ENCODE measurements around the gene FOXD1.
A peak's percentile ranks its signal among the peaks of the same experiment; 100 is the strongest.

FOXD1 gene

GRCh38 chr5:73448463-73449136 lies at the start of gene FOXD1:
Gene FOXD1 (minus strand): TSS chr5:73448777. CDS start chr5:73448362, 415 bp downstream.
- Histone ChIP-seq H3K4me1 (ENCODE audit: control insufficient read depth in 2 of 2, insufficient read depth in 2 of 2, low read length in 2 of 2) (peaks cover 6 to 17% of the 10 kb centered on the region in 2 donors), H3K27ac (ENCODE audit: low read depth in 2 of 2, low read length in 2 of 2) (no peak within 1 kb of the TSS), H3K27me3 (ENCODE audit: control insufficient read depth in 2 of 2, insufficient read depth in 2 of 2, low read length in 2 of 2) (peaks cover 78 to 82% of the 10 kb centered on the region in 2 donors), H3K9ac (ENCODE audit: low read depth in 1 of 2, low read length in 2 of 2) (peak within 1 kb of the TSS in 1 of 2 donors; percentile 24), H3K4me3 (ENCODE audit: low read length in 2 of 2) (peak within 1 kb of the TSS; percentile 58 to 68), H3K9me3 (ENCODE audit: control insufficient read depth in 2 of 2, low read length in 2 of 2) (no peaks in the 10 kb centered on the region), H3K36me3 (ENCODE audit: control insufficient read depth in 2 of 2, insufficient read depth in 2 of 2, low read length in 2 of 2) (no peaks in the 10 kb centered on the region)

DNA sequence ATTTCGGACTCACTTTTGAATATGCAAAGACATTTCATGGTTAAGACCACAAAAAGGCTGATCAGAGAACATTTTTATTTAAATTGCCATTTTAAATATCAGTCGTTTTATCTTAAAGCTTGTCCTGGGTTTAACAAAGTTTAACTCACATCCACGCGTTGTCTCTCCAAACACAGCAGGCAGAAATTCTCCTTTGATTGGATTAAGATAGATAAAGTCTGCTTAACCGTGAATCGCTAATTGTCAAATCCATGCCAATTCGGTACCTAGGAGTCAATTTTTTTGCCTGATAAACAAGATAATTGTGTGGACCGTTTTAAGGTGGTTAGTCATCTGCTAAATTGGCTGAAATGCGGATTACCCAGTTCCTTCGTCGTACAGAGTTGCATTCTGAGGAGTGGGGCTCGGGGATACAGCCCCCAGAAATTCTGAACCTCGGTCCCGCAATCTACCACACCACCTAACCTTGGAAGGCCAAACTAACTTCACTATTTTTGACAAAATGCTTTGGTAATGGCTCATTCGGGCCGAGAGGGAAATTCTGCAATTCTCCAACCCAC lies 49.0 kb upstream of the FOXD1 start:
- Histone ChIP-seq H3K9ac (ENCODE audit: low read depth in 1 of 2, low read length in 2 of 2) (peak overlapping the region; percentile 98 to 99), H3K27ac (ENCODE audit: low read depth in 2 of 2, low read length in 2 of 2) (peak overlapping the region; percentile 91 to 92), H3K27me3 (ENCODE audit: control insufficient read depth in 2 of 2, insufficient read depth in 2 of 2, low read length in 2 of 2) (peaks cover 0 to 3% of the 10 kb centered on the region in 2 donors), H3K36me3 (ENCODE audit: control insufficient read depth in 2 of 2, insufficient read depth in 2 of 2, low read length in 2 of 2) (peaks cover 11 to 13% of the 10 kb centered on the region in 2 donors), H3K4me3 (ENCODE audit: low read length in 2 of 2) (peak overlapping the region; percentile 92 to 97), H3K9me3 (ENCODE audit: control insufficient read depth in 2 of 2, low read length in 2 of 2) (no peaks in the 10 kb centered on the region), H3K4me1 (ENCODE audit: control insufficient read depth in 2 of 2, insufficient read depth in 2 of 2, low read length in 2 of 2) (peaks cover 21 to 34% of the 10 kb centered on the region in 2 donors)

DNA sequence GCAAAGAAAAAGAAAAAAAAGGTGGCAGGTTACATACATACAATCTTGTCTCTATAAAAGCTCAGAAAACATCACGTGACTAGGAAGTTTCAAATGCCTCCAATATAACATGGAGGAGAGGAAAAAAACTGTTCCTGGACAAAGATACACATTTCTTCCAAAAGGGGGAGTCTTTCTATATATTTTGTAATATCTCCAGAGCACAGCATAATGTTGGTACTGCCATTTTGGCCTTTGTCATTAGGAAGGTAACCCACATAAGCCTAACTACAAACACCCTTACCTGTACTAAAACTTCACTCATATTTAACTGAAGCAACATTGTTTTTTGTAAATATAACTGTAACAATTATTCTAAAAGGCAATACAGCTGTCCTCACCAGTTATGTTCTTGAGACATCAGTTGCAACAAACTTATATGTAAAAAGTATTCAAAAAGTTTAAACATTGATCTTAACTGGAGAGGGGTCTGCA lies 48.4 kb upstream of the FOXD1 start:
- H3K27me3 ChIP-seq (ENCODE audit: control insufficient read depth in 2 of 2, insufficient read depth in 2 of 2, low read length in 2 of 2), result peaks cover 3 to 5% of the 10 kb centered on the region in 2 donors
- no peak overlapping the region for H3K27ac ChIP-seq (ENCODE audit: low read depth in 2 of 2, low read length in 2 of 2)
- no peaks in the 10 kb centered on the region for H3K9me3 ChIP-seq (ENCODE audit: control insufficient read depth in 2 of 2, low read length in 2 of 2)
- peaks cover 7 to 8% of the 10 kb centered on the region in 2 donors for H3K36me3 ChIP-seq (ENCODE audit: control insufficient read depth in 2 of 2, insufficient read depth in 2 of 2, low read length in 2 of 2)
- peaks cover 21 to 34% of the 10 kb centered on the region in 2 donors for H3K4me1 ChIP-seq (ENCODE audit: control insufficient read depth in 2 of 2, insufficient read depth in 2 of 2, low read length in 2 of 2)
- no peak overlapping the region for H3K9ac ChIP-seq (ENCODE audit: low read depth in 1 of 2, low read length in 2 of 2)
- H3K4me3 ChIP-seq (ENCODE audit: low read length in 2 of 2), result peak overlapping the region; percentile 92 to 97

GRCh38 chr5:73495772-73496335 lies 47.3 kb upstream of the FOXD1 start:
- Histone ChIP-seq H3K4me3 (ENCODE audit: low read length in 2 of 2) (no peak overlapping the region), H3K9ac (ENCODE audit: low read depth in 1 of 2, low read length in 2 of 2) (no peak overlapping the region), H3K4me1 (ENCODE audit: control insufficient read depth in 2 of 2, insufficient read depth in 2 of 2, low read length in 2 of 2) (peaks cover 19 to 27% of the 10 kb centered on the region in 2 donors), H3K9me3 (ENCODE audit: control insufficient read depth in 2 of 2, low read length in 2 of 2) (no peaks in the 10 kb centered on the region), H3K36me3 (ENCODE audit: control insufficient read depth in 2 of 2, insufficient read depth in 2 of 2, low read length in 2 of 2) (peaks cover 0 to under 1% of the 10 kb centered on the region in 2 donors), H3K27me3 (ENCODE audit: control insufficient read depth in 2 of 2, insufficient read depth in 2 of 2, low read length in 2 of 2) (peaks cover 3 to 5% of the 10 kb centered on the region in 2 donors), H3K27ac (ENCODE audit: low read depth in 2 of 2, low read length in 2 of 2) (peak overlapping the region in 1 of 2 donors; percentile 17)

- Histone ChIP-seq H3K9ac (ENCODE audit: low read depth in 1 of 2, low read length in 2 of 2) (no peak overlapping the region), H3K36me3 (ENCODE audit: control insufficient read depth in 2 of 2, insufficient read depth in 2 of 2, low read length in 2 of 2) (no peaks in the 10 kb centered on the region), H3K27ac (ENCODE audit: low read depth in 2 of 2, low read length in 2 of 2) (no peak overlapping the region), H3K9me3 (ENCODE audit: control insufficient read depth in 2 of 2, low read length in 2 of 2) (no peaks in the 10 kb centered on the region), H3K4me3 (ENCODE audit: low read length in 2 of 2) (no peak overlapping the region), H3K27me3 (ENCODE audit: control insufficient read depth in 2 of 2, insufficient read depth in 2 of 2, low read length in 2 of 2) (peaks cover 3 to 5% of the 10 kb centered on the region in 2 donors), H3K4me1 (ENCODE audit: control insufficient read depth in 2 of 2, insufficient read depth in 2 of 2, low read length in 2 of 2) (peaks cover 12 to 23% of the 10 kb centered on the region in 2 donors)
Observed at GRCh38 chr5:73494721-73495120, 46.1 kb upstream of the FOXD1 start.

DNA sequence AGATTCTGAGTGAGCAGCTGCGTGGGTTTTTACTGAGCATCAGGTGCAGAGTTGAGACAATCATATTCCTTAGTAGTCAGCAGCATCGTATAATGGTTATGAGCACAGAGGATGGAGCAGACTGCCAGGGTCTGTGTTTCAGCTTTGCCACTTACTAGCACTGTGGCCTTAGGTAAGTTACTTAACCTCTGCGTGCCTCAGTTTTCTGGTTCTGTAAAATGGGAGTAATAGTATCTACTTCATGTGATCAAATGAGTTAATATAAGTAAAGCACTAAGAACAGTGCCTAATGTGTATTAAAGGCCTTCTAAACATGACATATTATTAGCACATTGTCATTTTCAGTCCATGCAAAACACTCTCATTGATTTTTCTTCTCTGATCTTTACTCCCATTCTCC lies 44.8 kb upstream of the FOXD1 start:
- no peak overlapping the region for H3K4me3 ChIP-seq (ENCODE audit: low read length in 2 of 2)
- H3K36me3 ChIP-seq (ENCODE audit: control insufficient read depth in 2 of 2, insufficient read depth in 2 of 2, low read length in 2 of 2), result no peaks in the 10 kb centered on the region
- no peaks in the 10 kb centered on the region for H3K9me3 ChIP-seq (ENCODE audit: control insufficient read depth in 2 of 2, low read length in 2 of 2)
- H3K9ac ChIP-seq (ENCODE audit: low read depth in 1 of 2, low read length in 2 of 2), result no peak overlapping the region
- H3K27me3 ChIP-seq (ENCODE audit: control insufficient read depth in 2 of 2, insufficient read depth in 2 of 2, low read length in 2 of 2), result peaks cover 3 to 5% of the 10 kb centered on the region in 2 donors
- H3K4me1 ChIP-seq (ENCODE audit: control insufficient read depth in 2 of 2, insufficient read depth in 2 of 2, low read length in 2 of 2), result peaks cover 7 to 18% of the 10 kb centered on the region in 2 donors
- H3K27ac ChIP-seq (ENCODE audit: low read depth in 2 of 2, low read length in 2 of 2), result no peak overlapping the region

GRCh38 chr5:73491155-73491554 lies 42.6 kb upstream of the FOXD1 start:
- Histone ChIP-seq H3K4me3 (ENCODE audit: low read length in 2 of 2) (no peak overlapping the region), H3K9ac (ENCODE audit: low read depth in 1 of 2, low read length in 2 of 2) (no peak overlapping the region), H3K9me3 (ENCODE audit: control insufficient read depth in 2 of 2, low read length in 2 of 2) (no peaks in the 10 kb centered on the region), H3K27me3 (ENCODE audit: control insufficient read depth in 2 of 2, insufficient read depth in 2 of 2, low read length in 2 of 2) (peaks cover 3 to 11% of the 10 kb centered on the region in 2 donors), H3K36me3 (ENCODE audit: control insufficient read depth in 2 of 2, insufficient read depth in 2 of 2, low read length in 2 of 2) (no peaks in the 10 kb centered on the region), H3K4me1 (ENCODE audit: control insufficient read depth in 2 of 2, insufficient read depth in 2 of 2, low read length in 2 of 2) (peaks cover under 1 to 5% of the 10 kb centered on the region in 2 donors), H3K27ac (ENCODE audit: low read depth in 2 of 2, low read length in 2 of 2) (no peak overlapping the region)

GRCh38 chr5:73490088-73490487 lies 41.5 kb upstream of the FOXD1 start:
- Histone ChIP-seq H3K36me3 (ENCODE audit: control insufficient read depth in 2 of 2, insufficient read depth in 2 of 2, low read length in 2 of 2) (no peaks in the 10 kb centered on the region), H3K9ac (ENCODE audit: low read depth in 1 of 2, low read length in 2 of 2) (no peak overlapping the region), H3K9me3 (ENCODE audit: control insufficient read depth in 2 of 2, low read length in 2 of 2) (no peaks in the 10 kb centered on the region), H3K4me1 (ENCODE audit: control insufficient read depth in 2 of 2, insufficient read depth in 2 of 2, low read length in 2 of 2) (no peaks in the 10 kb centered on the region), H3K4me3 (ENCODE audit: low read length in 2 of 2) (no peak overlapping the region), H3K27ac (ENCODE audit: low read depth in 2 of 2, low read length in 2 of 2) (no peak overlapping the region), H3K27me3 (ENCODE audit: control insufficient read depth in 2 of 2, insufficient read depth in 2 of 2, low read length in 2 of 2) (peaks cover 3 to 11% of the 10 kb centered on the region in 2 donors)

DNA sequence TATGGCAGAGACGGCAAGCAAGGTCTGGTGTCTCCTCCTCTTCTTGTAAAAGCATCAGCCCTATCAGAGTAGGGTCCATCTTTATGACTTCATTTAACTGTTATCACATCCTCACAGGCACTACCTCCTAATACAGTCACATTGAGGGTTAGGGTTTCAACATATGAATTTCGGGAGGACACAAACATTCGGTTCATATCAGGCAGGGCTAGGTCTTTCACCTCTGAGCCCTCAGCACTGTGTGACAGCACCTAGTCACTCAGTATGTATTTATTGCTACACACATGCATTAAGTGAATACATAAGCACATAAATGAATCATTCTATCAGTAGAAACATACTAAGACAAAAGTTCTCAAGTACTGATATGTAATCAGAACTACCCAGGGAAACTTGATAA lies 40.2 kb upstream of the FOXD1 start:
- Histone ChIP-seq H3K27ac (ENCODE audit: low read depth in 2 of 2, low read length in 2 of 2) (no peak overlapping the region), H3K4me1 (ENCODE audit: control insufficient read depth in 2 of 2, insufficient read depth in 2 of 2, low read length in 2 of 2) (no peaks in the 10 kb centered on the region), H3K9me3 (ENCODE audit: control insufficient read depth in 2 of 2, low read length in 2 of 2) (no peaks in the 10 kb centered on the region), H3K9ac (ENCODE audit: low read depth in 1 of 2, low read length in 2 of 2) (no peak overlapping the region), H3K27me3 (ENCODE audit: control insufficient read depth in 2 of 2, insufficient read depth in 2 of 2, low read length in 2 of 2) (peaks cover 3 to 11% of the 10 kb centered on the region in 2 donors), H3K36me3 (ENCODE audit: control insufficient read depth in 2 of 2, insufficient read depth in 2 of 2, low read length in 2 of 2) (no peaks in the 10 kb centered on the region), H3K4me3 (ENCODE audit: low read length in 2 of 2) (no peak overlapping the region)

GRCh38 chr5:73487815-73488214 lies 39.2 kb upstream of the FOXD1 start:
- Histone ChIP-seq H3K27me3 (ENCODE audit: control insufficient read depth in 2 of 2, insufficient read depth in 2 of 2, low read length in 2 of 2) (peaks cover 0 to 14% of the 10 kb centered on the region in 2 donors), H3K9ac (ENCODE audit: low read depth in 1 of 2, low read length in 2 of 2) (no peak overlapping the region), H3K4me1 (ENCODE audit: control insufficient read depth in 2 of 2, insufficient read depth in 2 of 2, low read length in 2 of 2) (no peaks in the 10 kb centered on the region), H3K4me3 (ENCODE audit: low read length in 2 of 2) (no peak overlapping the region), H3K27ac (ENCODE audit: low read depth in 2 of 2, low read length in 2 of 2) (no peak overlapping the region), H3K9me3 (ENCODE audit: control insufficient read depth in 2 of 2, low read length in 2 of 2) (no peaks in the 10 kb centered on the region), H3K36me3 (ENCODE audit: control insufficient read depth in 2 of 2, insufficient read depth in 2 of 2, low read length in 2 of 2) (no peaks in the 10 kb centered on the region)
